ENCODE measurements around the gene C1orf226.
"Not testable (repeated sequence)": the region's sequence is repeated elsewhere in the genome, so short reads cannot be mapped to it uniquely, and the experiment has no call there.

C1orf226 gene

GRCh38 chr1:162381383-162381782 lies at the start of gene C1orf226:
Gene C1orf226 (plus strand): TSS chr1:162381728. CDS start chr1:162381902, 174 bp downstream.
- DNase-seq (ENCODE audit: low read depth in 2 of 2): no peak

GRCh38 chr1:162333991-162334390 lies 47.5 kb upstream of the C1orf226 start:
- DNase-seq (ENCODE audit: low read depth in 2 of 2): no peak

- no peak for DNase-seq (ENCODE audit: low read depth in 2 of 2)
These were observed 46.4 kb upstream of the C1orf226 start for GRCh38 chr1:162335126-162335525.

- no peak for DNase-seq (ENCODE audit: low read depth in 2 of 2)
These were observed 44.8 kb upstream of the C1orf226 start for GRCh38 chr1:162336621-162337285.

GRCh38 chr1:162342452-162342983 lies 39.0 kb upstream of the C1orf226 start:
- DNase-seq (ENCODE audit: low read depth in 2 of 2): no peak

GRCh38 chr1:162343470-162343869 lies 38.1 kb upstream of the C1orf226 start:
- no peak for DNase-seq (ENCODE audit: low read depth in 2 of 2)

- no peak for DNase-seq (ENCODE audit: low read depth in 2 of 2)
These were observed 34.2 kb upstream of the C1orf226 start for GRCh38 chr1:162347281-162347680.

GRCh38 chr1:162349635-162350330 lies 31.7 kb upstream of the C1orf226 start:
- DNase-seq (ENCODE audit: low read depth in 2 of 2): no peak

GRCh38 chr1:162351246-162351842 lies 30.2 kb upstream of the C1orf226 start:
- no peak for DNase-seq (ENCODE audit: low read depth in 2 of 2)

- DNase-seq (ENCODE audit: low read depth in 2 of 2): not testable (repeated sequence)
These were observed 29.7 kb upstream of the C1orf226 start for GRCh38 chr1:162351874-162352273.

- no peak for DNase-seq (ENCODE audit: low read depth in 2 of 2)
These were observed 28.4 kb upstream of the C1orf226 start for GRCh38 chr1:162353078-162353477.

- DNase-seq (ENCODE audit: low read depth in 2 of 2): no peak
These were observed 27.8 kb upstream of the C1orf226 start for GRCh38 chr1:162353702-162354101.

GRCh38 chr1:162357681-162358266 lies 23.8 kb upstream of the C1orf226 start:
- no peak for DNase-seq (ENCODE audit: low read depth in 2 of 2)

- DNase-seq (ENCODE audit: low read depth in 2 of 2): no peak
These were observed 22.6 kb upstream of the C1orf226 start for GRCh38 chr1:162358928-162359327.

- no peak for DNase-seq (ENCODE audit: low read depth in 2 of 2)
These were observed 21.8 kb upstream of the C1orf226 start for GRCh38 chr1:162359523-162360236.

GRCh38 chr1:162360237-162360873 lies 21.2 kb upstream of the C1orf226 start:
- no peak for DNase-seq (ENCODE audit: low read depth in 2 of 2)

- no peak for DNase-seq (ENCODE audit: low read depth in 2 of 2)
These were observed 20.7 kb upstream of the C1orf226 start for GRCh38 chr1:162360874-162361260.

GRCh38 chr1:162361349-162361748 lies 20.2 kb upstream of the C1orf226 start:
- no peak for DNase-seq (ENCODE audit: low read depth in 2 of 2)

GRCh38 chr1:162363823-162364222 lies 17.7 kb upstream of the C1orf226 start:
- DNase-seq (ENCODE audit: low read depth in 2 of 2): no peak

- DNase-seq (ENCODE audit: low read depth in 2 of 2): no peak
These were observed 17.0 kb upstream of the C1orf226 start for GRCh38 chr1:162364498-162364897.
